Fibroblast of lung (primary cell): Measurements from ENCODE around the gene SOSTDC1. TPM values are rescaled to one million over a fixed set of nuclear protein-coding genes. Genes with fewer than 3 reads are reported as not detected.

Source experiments
- DNase-seq, 2 donors: peaks; one replicate each; pipeline versions ENCODE4 v3.0.0 to v3.0.0-alpha.2; 2010; ENCODE audit warnings: low read depth in 2 of 2
- H2AFZ ChIP-seq: 2 replicates; pipeline ENCODE4 v1.5.1; 2012; ENCODE audit warnings: low read length, control low read depth, inconsistent platforms
- H3K27ac ChIP-seq: 2 replicates; pipeline ENCODE4 v1.5.1; 2011; ENCODE audit warnings: low read length, control low read depth; ENCODE audit not compliant: insufficient read depth
- H3K27me3 ChIP-seq: 2 replicates; pipeline ENCODE4 v1.5.1; 2011; ENCODE audit warnings: mild to moderate bottlenecking, low read length; ENCODE audit not compliant: control insufficient read depth, insufficient read depth
- H3K36me3 ChIP-seq: 2 replicates; pipeline ENCODE4 v1.5.1; 2011; ENCODE audit warnings: low read length; ENCODE audit not compliant: control insufficient read depth, insufficient read depth
- H3K4me1 ChIP-seq: 2 replicates; pipeline ENCODE4 v1.5.1; 2011; ENCODE audit warnings: low read length; ENCODE audit not compliant: control insufficient read depth, insufficient read depth; ENCODE audit errors: extremely low read depth
- H3K4me2 ChIP-seq: 2 replicates; pipeline ENCODE4 v1.5.1; 2011; ENCODE audit warnings: low read length, control low read depth; ENCODE audit not compliant: insufficient read depth; ENCODE audit errors: extremely low read depth
- H3K4me3 ChIP-seq, 4 experiments: fragments of 200-600 bp in 1 of 4; sonication (generic) in 1 of 4; replicated peaks in 1 of 4; 2 replicates each; pipeline ENCODE4 v1.5.1; 2011 to 2016; ENCODE audit warnings: low read length in 4 of 4, low read depth in 3 of 4, mild to moderate bottlenecking in 3 of 4, control low read depth in 2 of 4, inconsistent platforms in 1 of 4, mixed read lengths in 1 of 4; ENCODE audit not compliant: insufficient read depth in 1 of 4; ENCODE audit errors: control extremely low read depth in 1 of 4
- H3K79me2 ChIP-seq: 2 replicates; pipeline ENCODE4 v1.5.1; 2012; ENCODE audit warnings: mild to moderate bottlenecking, low read length, inconsistent platforms; ENCODE audit not compliant: control insufficient read depth, insufficient read depth
- H3K9ac ChIP-seq: 2 replicates; pipeline ENCODE4 v1.5.1; 2011; ENCODE audit warnings: mild to moderate bottlenecking, low read length, control low read depth; ENCODE audit not compliant: insufficient read depth
- H3K9me3 ChIP-seq: 2 replicates; pipeline ENCODE4 v1.5.1; 2012; ENCODE audit warnings: low read depth, low read length; ENCODE audit not compliant: control insufficient read depth, insufficient read depth
- H4K20me1 ChIP-seq: 2 replicates; pipeline ENCODE4 v1.5.1; 2011; ENCODE audit warnings: low read length; ENCODE audit not compliant: control insufficient read depth, insufficient read depth; ENCODE audit errors: extremely low read depth
- CTCF ChIP-seq, 2 donors: IDR thresholded peaks in 1 of 2; conservative IDR thresholded peaks in 1 of 2; 1 replicate in 1 of 2; 2 replicates in 1 of 2; pipeline ENCODE4 v1.5.1; 2011 to 2012; ENCODE audit warnings: low read length in 2 of 2, control low read depth in 1 of 2, inconsistent platforms in 1 of 2, low read depth in 1 of 2, mild to moderate bottlenecking in 1 of 2
- EZH2 ChIP-seq: IDR thresholded peaks from 2 replicates; pipeline ENCODE4 v1.5.1; 2012; ENCODE audit warnings: low read length, control low read depth, mild to moderate bottlenecking; ENCODE audit errors: missing control alignments
- polyA plus RNA-seq, 2 donors: library from polyadenylated mRNA; depleted of rRNA in 1 of 2; stranded (reverse) in 1 of 2; unstranded in 1 of 2; fragments of >200 nt; gene quantifications; 2 replicates each; pipeline ENCODE4 v1.2.1, GENCODE V29; 2011 to 2012; ENCODE audit warnings: missing spikeins in 1 of 2
- total RNA-seq: library from RNA; depleted of rRNA; stranded (reverse); fragments of >200 nt; gene quantifications from 2 replicates; pipeline ENCODE4 v1.2.1, GENCODE V29; 2014

Gene SOSTDC1
- total and polyA plus RNA-seq, 2 donors (not counting 1 experiment from before 2014, with no cell fraction given), result under 0.01 to 0.05 TPM

DNA sequence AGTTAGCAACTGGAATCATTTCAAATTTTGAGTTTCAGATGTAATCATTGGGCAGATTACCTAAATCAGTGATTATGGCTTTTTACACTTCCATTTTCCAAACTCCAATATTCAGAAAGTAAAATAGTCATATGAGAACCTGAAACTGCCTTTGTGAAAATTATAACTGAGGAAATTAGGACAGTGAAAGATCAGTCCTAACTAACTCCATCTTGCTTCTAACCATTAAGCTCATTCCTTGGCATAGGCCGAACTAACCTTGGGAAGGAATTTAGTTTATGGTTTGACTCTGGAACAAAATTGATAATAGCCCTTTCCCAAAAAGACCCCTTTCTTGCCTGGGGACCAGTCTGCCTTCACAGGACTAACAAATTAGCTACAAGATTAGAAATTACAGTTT lies 46.4 kb downstream of the SOSTDC1 start:
- no peaks in the 10 kb centered on the region for H3K36me3 ChIP-seq
- no peak overlapping the region for H3K27ac ChIP-seq
- H3K79me2 ChIP-seq, result no peaks in the 10 kb centered on the region
- H3K4me1 ChIP-seq, result peaks cover 9% of the 10 kb centered on the region
- no peaks in the 10 kb centered on the region for H3K27me3 ChIP-seq
- H3K4me2 ChIP-seq, result no peak overlapping the region
- no peak overlapping the region for H3K9ac ChIP-seq
- H3K4me3 ChIP-seq, result no peak overlapping the region
- no peak overlapping the region for H2AFZ ChIP-seq
- H4K20me1 ChIP-seq, result no peaks in the 10 kb centered on the region
- no peaks in the 10 kb centered on the region for H3K9me3 ChIP-seq
- no peak for TF ChIP-seq CTCF (conservative IDR thresholded peaks at IDR 0.05 in 1 of 2, IDR thresholded peaks at IDR 0.05 in 1 of 2; ENCODE audit: low read depth in 1 of 2, low read length in 2 of 2)
- no peak for TF ChIP-seq EZH2
- DNase-seq, result no peak

DNA sequence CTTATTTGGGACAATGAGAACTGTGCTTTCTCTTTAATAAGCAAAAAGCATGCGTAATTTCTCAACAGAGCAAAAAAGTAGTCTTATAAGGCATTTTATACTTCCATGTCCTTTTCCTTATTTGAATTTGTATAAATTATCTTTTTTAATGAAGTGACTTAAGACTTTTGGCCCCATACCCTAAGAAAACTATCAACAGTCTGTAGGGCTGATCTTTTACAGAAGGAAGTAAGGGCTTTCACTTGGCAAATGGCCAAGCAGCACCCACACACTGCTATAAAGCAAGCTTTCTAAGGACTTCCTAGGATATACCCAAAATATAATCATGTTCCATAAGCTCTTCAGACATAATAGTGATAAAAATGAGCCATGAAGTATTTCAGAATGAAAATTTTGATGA lies 47.6 kb downstream of the SOSTDC1 start:
- Histone ChIP-seq H3K36me3 (no peaks in the 10 kb centered on the region), H3K4me3 (no peak overlapping the region), H3K27me3 (no peaks in the 10 kb centered on the region), H2AFZ (no peak overlapping the region), H3K79me2 (no peaks in the 10 kb centered on the region), H3K4me2 (no peak overlapping the region), H3K9ac (no peak overlapping the region), H3K9me3 (no peaks in the 10 kb centered on the region), H3K4me1 (peaks cover 9% of the 10 kb centered on the region), H4K20me1 (no peaks in the 10 kb centered on the region), H3K27ac (no peak overlapping the region)
- DNase-seq, result no peak
- no peak for TF ChIP-seq EZH2
- TF ChIP-seq CTCF (conservative IDR thresholded peaks at IDR 0.05 in 1 of 2, IDR thresholded peaks at IDR 0.05 in 1 of 2; ENCODE audit: low read depth in 1 of 2, low read length in 2 of 2), result no peak

- Histone ChIP-seq H3K9ac (no peak overlapping the region), H3K4me2 (no peak overlapping the region), H4K20me1 (no peaks in the 10 kb centered on the region), H2AFZ (no peak overlapping the region), H3K4me3 (no peak overlapping the region), H3K4me1 (peaks cover 5% of the 10 kb centered on the region), H3K27ac (no peak overlapping the region), H3K9me3 (no peaks in the 10 kb centered on the region), H3K36me3 (no peaks in the 10 kb centered on the region), H3K27me3 (no peaks in the 10 kb centered on the region), H3K79me2 (no peaks in the 10 kb centered on the region)
- TF ChIP-seq CTCF (conservative IDR thresholded peaks at IDR 0.05 in 1 of 2, IDR thresholded peaks at IDR 0.05 in 1 of 2; ENCODE audit: low read depth in 1 of 2, low read length in 2 of 2) (no peak), EZH2 (no peak)
- peak; percentile 58 to 85 for DNase-seq
These were observed 49.0 kb downstream of the SOSTDC1 start for GRCh38 chr7:16416289-16417282.
